Uterus (tissue), 2 donors: ENCODE data around the gene CD81.

ENCODE experiments used
- POLR2A ChIP-seq, 2 donors: fragments of 450-650 bp; IDR thresholded peaks; one replicate each; pipeline ENCODE4 v1.6.1; 2016; ENCODE audit warnings: antibody characterized with exemption in 2 of 2, mild to moderate bottlenecking in 1 of 2, moderate library complexity in 1 of 2
- TF ChIP-seq, protein P1 (sequence below), 4 experiments: fragments of 200-600 bp in 2 of 4; fragments of 450-650 bp in 2 of 4; sonication (generic) in 2 of 4; IDR thresholded peaks; one replicate each; pipeline ENCODE4 v1.5.1; 2016 to 2019; ENCODE audit warnings: antibody characterized with exemption in 4 of 4, mild to moderate bottlenecking in 2 of 4, moderate library complexity in 1 of 4

DNA sequence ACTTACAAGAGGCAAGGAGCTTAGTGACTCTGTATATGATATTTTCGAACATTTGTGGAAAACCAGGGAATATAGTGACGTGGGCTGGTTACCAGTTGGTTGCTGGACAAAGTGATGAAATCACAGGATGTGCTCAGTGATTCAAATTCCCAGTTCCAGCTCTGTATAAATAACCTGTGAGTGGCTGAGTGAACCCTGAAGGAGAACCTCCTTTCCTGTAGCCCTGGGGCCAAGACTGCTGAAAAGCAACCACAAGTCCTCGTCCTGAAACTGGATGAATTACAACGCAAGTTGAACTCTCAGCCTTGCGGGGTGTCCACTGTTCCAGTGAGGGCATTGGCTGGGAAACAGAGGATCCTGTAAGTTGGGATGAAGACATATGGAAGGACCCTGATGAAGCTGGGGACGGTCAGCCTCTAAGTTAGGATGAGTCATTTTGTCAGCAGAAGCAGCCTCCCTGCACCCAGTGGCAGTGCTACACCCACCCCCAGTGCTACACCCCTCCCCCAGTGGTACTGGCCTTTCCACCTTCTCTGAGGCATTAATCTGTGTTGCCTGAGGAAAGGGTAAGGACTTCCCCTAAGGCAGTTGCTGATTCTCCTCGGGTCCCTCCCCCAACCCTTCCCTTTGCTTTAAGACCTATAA lies 22.0 kb upstream of the CD81 start:
- TF ChIP-seq, protein P1, sequence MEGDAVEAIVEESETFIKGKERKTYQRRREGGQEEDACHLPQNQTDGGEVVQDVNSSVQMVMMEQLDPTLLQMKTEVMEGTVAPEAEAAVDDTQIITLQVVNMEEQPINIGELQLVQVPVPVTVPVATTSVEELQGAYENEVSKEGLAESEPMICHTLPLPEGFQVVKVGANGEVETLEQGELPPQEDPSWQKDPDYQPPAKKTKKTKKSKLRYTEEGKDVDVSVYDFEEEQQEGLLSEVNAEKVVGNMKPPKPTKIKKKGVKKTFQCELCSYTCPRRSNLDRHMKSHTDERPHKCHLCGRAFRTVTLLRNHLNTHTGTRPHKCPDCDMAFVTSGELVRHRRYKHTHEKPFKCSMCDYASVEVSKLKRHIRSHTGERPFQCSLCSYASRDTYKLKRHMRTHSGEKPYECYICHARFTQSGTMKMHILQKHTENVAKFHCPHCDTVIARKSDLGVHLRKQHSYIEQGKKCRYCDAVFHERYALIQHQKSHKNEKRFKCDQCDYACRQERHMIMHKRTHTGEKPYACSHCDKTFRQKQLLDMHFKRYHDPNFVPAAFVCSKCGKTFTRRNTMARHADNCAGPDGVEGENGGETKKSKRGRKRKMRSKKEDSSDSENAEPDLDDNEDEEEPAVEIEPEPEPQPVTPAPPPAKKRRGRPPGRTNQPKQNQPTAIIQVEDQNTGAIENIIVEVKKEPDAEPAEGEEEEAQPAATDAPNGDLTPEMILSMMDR (IDR thresholded peaks at IDR 0.05): no peak
- no peak for TF ChIP-seq POLR2A (IDR thresholded peaks at IDR 0.05)
